HCT116 (cell line): ENCODE data around the gene CCDC81. TPM values are rescaled to one million over a fixed set of nuclear protein-coding genes. Genes with fewer than 3 reads are reported as not detected.

ENCODE experiments used
- ATAC-seq: fragments of 200-7000 bp; cut with Tn5 transposase; 2 replicates; pipeline ENCODE4 v1.9.1; 2020; ENCODE audit warnings: mild to moderate bottlenecking, moderate library complexity
- BruUV-seq: library from RNA; stranded (reverse); fragments of 400-500 nt; replicated peaks from 2 replicates; lab custom pipeline; 2021; lab: Mats Ljungman, UMichigan
- CTCF ChIA-PET: fragments of 300-600 bp; sonication (Branson Sonifier 250); formaldehyde crosslinking; loops from one replicate; lab custom pipeline; 2021; ENCODE audit warnings: antibody characterized with exemption; lab: Charles Lee
- POLR2A ChIA-PET: fragments of 300-600, 350-600 bp; sonication (Branson Sonifier 250); formaldehyde crosslinking; loops from one replicate; lab custom pipeline; 2021; ENCODE audit warnings: antibody characterized with exemption; lab: Charles Lee
- RAD21 ChIA-PET, 2 experiments: fragments of 300-600 bp; sonication (Branson Sonifier 250); formaldehyde crosslinking; loops; one replicate each; lab custom pipeline; 2023; ENCODE audit warnings: low total read pairs in 2 of 2; ENCODE audit not compliant: uncharacterized antibody in 2 of 2, unreplicated experiment in 2 of 2, low non-redundant PET in 1 of 2; lab: Charles Lee
- DNase-seq: peaks from one replicate; pipeline ENCODE4 v3.0.0-alpha.2; 2010; ENCODE audit warnings: low read depth, low spot score
- H2AFZ ChIP-seq: fragments of 200-600 bp; shearing (Covaris generic), sonication (generic); 2 replicates; pipeline ENCODE4 v1.6.1; 2017; ENCODE audit warnings: low read depth, mixed run types, mixed read lengths, antibody characterized with exemption, low read length; ENCODE audit not compliant: poor library complexity, severe bottlenecking
- H3K27ac ChIP-seq: 2 replicates; pipeline ENCODE4 v1.5.1; 2012; ENCODE audit warnings: low read depth, low read length
- H3K27me3 ChIP-seq: fragments of 200-600 bp; sonication (generic); 2 replicates; pipeline ENCODE4 v1.6.1; 2016; ENCODE audit warnings: mixed run types, low read length, mixed read lengths; ENCODE audit not compliant: insufficient read depth
- H3K36me3 ChIP-seq, 2 experiments: fragments of 200-500 bp in 1 of 2; fragments of 200-600 bp in 1 of 2; sonication (Bioruptor generic) in 1 of 2; sonication (generic) in 1 of 2; 2 replicates each; pipeline versions ENCODE4 v1.5.1 to v1.6.1; 2014 to 2016; ENCODE audit warnings: low read length in 2 of 2, inconsistent platforms in 1 of 2, mixed read lengths in 1 of 2, mixed run types in 1 of 2; ENCODE audit not compliant: insufficient read depth in 2 of 2, control insufficient read depth in 1 of 2
- H3K4me1 ChIP-seq, 2 experiments: fragments of 200-600 bp in 1 of 2; sonication (generic) in 1 of 2; 2 replicates each; pipeline versions ENCODE4 v1.5.1 to v1.6.1; 2012 to 2017; ENCODE audit warnings: low read length in 2 of 2, inconsistent platforms in 1 of 2, mild to moderate bottlenecking in 1 of 2, mixed read lengths in 1 of 2, mixed run types in 1 of 2, moderate library complexity in 1 of 2; ENCODE audit not compliant: insufficient read depth in 2 of 2, control insufficient read depth in 1 of 2
- H3K4me2 ChIP-seq: fragments of 200-600 bp; sonication (generic); 2 replicates; pipeline ENCODE4 v1.6.1; 2017; ENCODE audit warnings: mixed run types, low read length, mixed read lengths
- H3K4me3 ChIP-seq, 2 experiments: fragments of 200-600 bp in 1 of 2; sonication (generic) in 1 of 2; replicated peaks in 1 of 2; 2 replicates each; pipeline ENCODE4 v1.5.1; 2011 to 2016; ENCODE audit warnings: low read length in 2 of 2, control low read depth in 1 of 2, low read depth in 1 of 2, mild to moderate bottlenecking in 1 of 2, mixed read lengths in 1 of 2, mixed run types in 1 of 2
- H3K79me2 ChIP-seq: fragments of 200-600 bp; sonication (generic); 2 replicates; pipeline ENCODE4 v1.6.1; 2017; ENCODE audit warnings: mild to moderate bottlenecking, mixed run types, low read length, moderate library complexity, mixed read lengths; ENCODE audit not compliant: insufficient read depth
- H3K9ac ChIP-seq: fragments of 200-600 bp; sonication (generic); 2 replicates; pipeline ENCODE4 v1.6.1; 2016; ENCODE audit warnings: low read length, mixed read lengths
- H3K9me2 ChIP-seq: fragments of 200-600 bp; sonication (generic), shearing (Covaris generic); 2 replicates; pipeline ENCODE4 v1.6.1; 2017; ENCODE audit warnings: mixed run types, mild to moderate bottlenecking, moderate library complexity; ENCODE audit not compliant: insufficient read depth
- H3K9me3 ChIP-seq, 2 experiments: fragments of 200-500 bp in 1 of 2; fragments of 200-600 bp in 1 of 2; sonication (Bioruptor generic) in 1 of 2; sonication (generic) in 1 of 2; 2 replicates each; pipeline ENCODE4 v1.6.1; 2014 to 2017; ENCODE audit warnings: low read length in 2 of 2, mixed read lengths in 2 of 2, inconsistent platforms in 1 of 2, low read depth in 1 of 2, mild to moderate bottlenecking in 1 of 2, mixed run types in 1 of 2, moderate library complexity in 1 of 2; ENCODE audit not compliant: control insufficient read depth in 1 of 2, insufficient read depth in 1 of 2
- H4K20me1 ChIP-seq: fragments of 200-600 bp; sonication (generic), shearing (Covaris generic); 2 replicates; pipeline ENCODE4 v1.6.1; 2017; ENCODE audit warnings: mixed run types, mild to moderate bottlenecking, moderate library complexity; ENCODE audit not compliant: insufficient read depth
- ATF3 ChIP-seq: IDR thresholded peaks from 2 replicates; pipeline ENCODE4 v1.6.1; 2012
- CBX3 ChIP-seq: IDR thresholded peaks from 2 replicates; pipeline ENCODE4 v1.6.1; 2012; ENCODE audit warnings: low read depth
- CEBPB ChIP-seq: IDR thresholded peaks from 2 replicates; pipeline ENCODE4 v1.6.1; 2012; ENCODE audit warnings: low read depth
- EGR1 ChIP-seq: IDR thresholded peaks from 2 replicates; pipeline ENCODE4 v1.6.1; 2012; ENCODE audit warnings: low read depth
- ELF1 ChIP-seq: IDR thresholded peaks from 2 replicates; pipeline ENCODE4 v1.6.1; 2012; ENCODE audit warnings: low read depth, borderline replicate concordance
- EZH2 ChIP-seq: fragments of 200-600 bp; sonication (generic); IDR thresholded peaks from 2 replicates; pipeline ENCODE4 v1.6.1; 2017; ENCODE audit warnings: antibody characterized with exemption, mixed run types
- FOSL1 ChIP-seq: IDR thresholded peaks from 2 replicates; pipeline ENCODE4 v1.6.1; 2012; ENCODE audit warnings: low read depth
- JUND ChIP-seq: IDR thresholded peaks from 2 replicates; pipeline ENCODE4 v1.6.1; 2012
- MAX ChIP-seq: IDR thresholded peaks from 2 replicates; pipeline ENCODE4 v1.6.1; 2012
- POLR2A ChIP-seq: IDR thresholded peaks from 2 replicates; pipeline ENCODE4 v1.7.0; 2011; ENCODE audit warnings: borderline replicate concordance; ENCODE audit not compliant: insufficient read depth, insufficient read length; ENCODE audit errors: extremely low read depth
- POLR2AphosphoS5 ChIP-seq: IDR thresholded peaks from 2 replicates; pipeline ENCODE4 v1.6.1; 2011; ENCODE audit warnings: mild to moderate bottlenecking, low read depth, low read length, moderate library complexity
- SIN3A ChIP-seq: IDR thresholded peaks from 2 replicates; pipeline ENCODE4 v1.6.1; 2012; ENCODE audit warnings: low read depth
- SP1 ChIP-seq: IDR thresholded peaks from 2 replicates; pipeline ENCODE4 v1.6.1; 2012; ENCODE audit warnings: low read depth
- SRF ChIP-seq: IDR thresholded peaks from 2 replicates; pipeline ENCODE4 v1.6.1; 2012; ENCODE audit warnings: low read depth
- TCF7L2 ChIP-seq: IDR thresholded peaks from 2 replicates; pipeline ENCODE4 v1.7.0; 2011; ENCODE audit warnings: borderline replicate concordance, inconsistent platforms; ENCODE audit not compliant: insufficient read depth, insufficient read length; ENCODE audit errors: extremely low read depth
- YY1 ChIP-seq: IDR thresholded peaks from 2 replicates; pipeline ENCODE4 v1.6.1; 2011; ENCODE audit warnings: low read length, low read depth, moderate library complexity, mild to moderate bottlenecking; ENCODE audit not compliant: insufficient replicate concordance; ENCODE audit errors: extremely low read depth
- ZBTB33 ChIP-seq: IDR thresholded peaks from 2 replicates; pipeline ENCODE4 v1.6.1; 2011; ENCODE audit warnings: mild to moderate bottlenecking, low read length, moderate library complexity; ENCODE audit not compliant: insufficient replicate concordance; ENCODE audit errors: extremely low read depth
- ZFX ChIP-seq: fragments of 450-650 bp; IDR thresholded peaks from 2 replicates; pipeline ENCODE4 v1.6.1; 2017
- ZNF274 ChIP-seq: fragments of 200-500 bp; sonication (Bioruptor generic); IDR thresholded peaks from 2 replicates; pipeline ENCODE4 v1.6.1; 2014; ENCODE audit warnings: mild to moderate bottlenecking, low read depth, low read length, inconsistent platforms
- intact Hi-C: fragments of 100-400 bp; cut with micrococcal nuclease; formaldehyde crosslinking; loops from 2 replicates; pipeline ENCODE4 v1.10.0; 2022
- total RNA-seq: library from RNA; stranded (reverse); gene quantifications from one replicate; pipeline ENCODE4 v1.2.1, GENCODE V29; 2021; ENCODE audit not compliant: unreplicated experiment
- TF ChIP-seq, protein P1 (sequence below), 3 experiments: fragments of 200-600 bp in 1 of 3; sonication (generic) in 1 of 3; IDR thresholded peaks in 2 of 3; conservative IDR thresholded peaks in 1 of 3; 2 replicates each; pipeline ENCODE4 v1.5.1; 2012 to 2017; ENCODE audit warnings: low read depth in 2 of 3, low read length in 2 of 3, antibody characterized with exemption in 1 of 3, borderline replicate concordance in 1 of 3, control low read depth in 1 of 3, mild to moderate bottlenecking in 1 of 3, mixed read lengths in 1 of 3, mixed run types in 1 of 3, moderate library complexity in 1 of 3; ENCODE audit not compliant: insufficient read depth in 1 of 3

Gene CCDC81
- total RNA-seq, 1 experiment from 2014 or later = 0.69 TPM

DNA sequence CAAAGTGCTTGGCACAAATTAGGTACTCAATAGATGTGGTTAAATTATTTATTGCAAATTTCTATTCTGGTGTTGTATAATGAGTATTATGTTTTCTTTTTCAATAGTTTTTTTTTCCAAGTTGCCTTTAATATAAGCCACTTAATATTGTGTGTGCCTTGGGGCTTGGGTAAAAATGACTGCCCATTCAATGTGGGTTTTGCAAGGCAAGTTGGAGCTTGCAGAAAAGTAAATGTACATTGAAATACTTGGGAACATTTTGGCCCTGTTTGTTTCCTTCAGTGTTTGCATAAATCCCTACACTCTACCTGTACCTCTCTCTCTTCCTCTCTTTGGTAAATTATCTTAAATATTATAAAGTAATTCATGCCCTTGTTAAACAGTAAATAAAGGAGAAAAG is 2.1 kb upstream of the CCDC81 start:
- Histone ChIP-seq H3K4me3 (no peak overlapping the region), H3K27me3 (no peaks in the 10 kb centered on the region), H3K9ac (no peak overlapping the region), H3K4me2 (no peak overlapping the region)
- ChIA-PET RAD21 (no interaction called here), CTCF (no interaction called here)
- no peak for TF ChIP-seq TCF7L2
- no peak for TF ChIP-seq SP1
- TF ChIP-seq JUND = no peak
- TF ChIP-seq CBX3 = no peak
- TF ChIP-seq FOSL1 = no peak
- TF ChIP-seq ZNF274 = no peak
- TF ChIP-seq SRF = no peak
- no peak for TF ChIP-seq ZBTB33
- TF ChIP-seq EZH2 = no peak
- no peak for TF ChIP-seq SIN3A
- no peak for TF ChIP-seq YY1
- TF ChIP-seq, protein P1, sequence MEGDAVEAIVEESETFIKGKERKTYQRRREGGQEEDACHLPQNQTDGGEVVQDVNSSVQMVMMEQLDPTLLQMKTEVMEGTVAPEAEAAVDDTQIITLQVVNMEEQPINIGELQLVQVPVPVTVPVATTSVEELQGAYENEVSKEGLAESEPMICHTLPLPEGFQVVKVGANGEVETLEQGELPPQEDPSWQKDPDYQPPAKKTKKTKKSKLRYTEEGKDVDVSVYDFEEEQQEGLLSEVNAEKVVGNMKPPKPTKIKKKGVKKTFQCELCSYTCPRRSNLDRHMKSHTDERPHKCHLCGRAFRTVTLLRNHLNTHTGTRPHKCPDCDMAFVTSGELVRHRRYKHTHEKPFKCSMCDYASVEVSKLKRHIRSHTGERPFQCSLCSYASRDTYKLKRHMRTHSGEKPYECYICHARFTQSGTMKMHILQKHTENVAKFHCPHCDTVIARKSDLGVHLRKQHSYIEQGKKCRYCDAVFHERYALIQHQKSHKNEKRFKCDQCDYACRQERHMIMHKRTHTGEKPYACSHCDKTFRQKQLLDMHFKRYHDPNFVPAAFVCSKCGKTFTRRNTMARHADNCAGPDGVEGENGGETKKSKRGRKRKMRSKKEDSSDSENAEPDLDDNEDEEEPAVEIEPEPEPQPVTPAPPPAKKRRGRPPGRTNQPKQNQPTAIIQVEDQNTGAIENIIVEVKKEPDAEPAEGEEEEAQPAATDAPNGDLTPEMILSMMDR (IDR thresholded peaks at IDR 0.05 in 2 of 3, conservative IDR thresholded peaks at IDR 0.05 in 1 of 3; ENCODE audit: borderline replicate concordance in 1 of 3, insufficient read depth in 1 of 3, low read depth in 2 of 3, low read length in 2 of 3) = no peak
- no peak for TF ChIP-seq CEBPB
- TF ChIP-seq ATF3 = no peak
- no peak for TF ChIP-seq POLR2A
- no peak for TF ChIP-seq ZFX
- no peak for TF ChIP-seq MAX
- no peak for TF ChIP-seq ELF1
- no peak for TF ChIP-seq POLR2AphosphoS5
- TF ChIP-seq EGR1 = no peak
- TF ChIP-seq, all 23 proteins: peak for 0
- POLR2A ChIA-PET = no interaction called here
- Histone ChIP-seq H3K79me2 (no peaks in the 10 kb centered on the region), H3K9me3 (peaks cover 0 to 3% of the 10 kb centered on the region in 2 experiments; a peak in 1 of 4 replicates), H2AFZ (no peak overlapping the region), H4K20me1 (no peaks in the 10 kb centered on the region), H3K36me3 (no peaks in the 10 kb centered on the region), H3K9me2 (no peaks in the 10 kb centered on the region), H3K4me1 (peaks cover 0 to 9% of the 10 kb centered on the region in 2 experiments; a peak in 2 of 4 replicates), H3K27ac (no peak overlapping the region)
- intact Hi-C loops = no loop called here
- ATAC-seq (no peak), DNase-seq (no peak)
- BruUV-seq = no TSS peak
